ENCODE data around the gene ABTB2. TPM values are rescaled to one million over a fixed set of nuclear protein-coding genes. Genes with fewer than 3 reads are reported as not detected.

ABTB2 gene
- polyA plus RNA-seq, 1 donor from 2014 or later: 0.68 TPM

DNA sequence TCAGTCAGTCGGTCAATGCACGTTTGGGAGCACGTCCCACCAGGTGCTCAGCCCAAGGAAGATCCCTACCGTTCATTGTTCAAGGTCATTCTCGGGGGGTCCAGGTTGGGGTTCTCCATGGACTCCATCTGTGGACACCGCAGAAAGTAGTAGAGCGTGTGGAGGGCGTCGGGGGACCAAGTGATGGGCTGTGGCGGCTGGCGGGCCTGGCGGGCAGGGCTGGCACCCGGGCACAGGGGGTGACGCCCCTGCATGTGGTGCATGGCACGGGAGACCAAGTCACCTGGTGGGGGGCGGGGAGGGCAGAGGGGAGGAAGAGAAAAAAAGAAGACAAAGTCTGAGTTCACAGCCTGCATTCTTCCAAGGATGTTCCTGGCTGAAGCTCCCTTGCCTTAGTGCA lies 160.6 kb downstream of the ABTB2 start:
- Histone ChIP-seq H2AFZ (ENCODE audit: low read depth, low read length) (no peak overlapping the region), H3K27me3 (ENCODE audit: insufficient read depth, low read depth, low read length) (no peaks in the 10 kb centered on the region), H3K27ac (ENCODE audit: low read length) (no peak overlapping the region), H3K9me2 (ENCODE audit: insufficient read depth, low read length) (no peaks in the 10 kb centered on the region), H3K36me3 (ENCODE audit: insufficient read depth, low read length) (no peaks in the 10 kb centered on the region), H3F3A (ENCODE audit: insufficient read depth, low read length, poor library complexity, severe bottlenecking) (no peaks in the 10 kb centered on the region), H3K4me2 (ENCODE audit: low read length) (no peak overlapping the region), H3K9ac (ENCODE audit: low read length) (no peak overlapping the region), H3K79me2 (replicated peaks; ENCODE audit: insufficient read depth, low read length) (no peaks in the 10 kb centered on the region), H4K20me1 (ENCODE audit: insufficient read depth) (no peaks in the 10 kb centered on the region), H3K4me3 (ENCODE audit: low read length) (no peak overlapping the region), H3K9me3 (ENCODE audit: low read length) (no peaks in the 10 kb centered on the region)
- no peak for TF ChIP-seq SMC3 (conservative IDR thresholded peaks at IDR 0.05; ENCODE audit: poor library complexity)
- TF ChIP-seq RAD21 (conservative IDR thresholded peaks at IDR 0.05): no peak
- no peak for TF ChIP-seq MXI1 (conservative IDR thresholded peaks at IDR 0.05; ENCODE audit: poor library complexity, severe bottlenecking)
- TF ChIP-seq POLR2AphosphoS5 (IDR thresholded peaks at IDR 0.05): no peak
- no peak for TF ChIP-seq TAF1 (IDR thresholded peaks at IDR 0.05; ENCODE audit: low read depth)
- no peak for TF ChIP-seq EP300 (conservative IDR thresholded peaks at IDR 0.05; ENCODE audit: poor library complexity, severe bottlenecking)

DNA sequence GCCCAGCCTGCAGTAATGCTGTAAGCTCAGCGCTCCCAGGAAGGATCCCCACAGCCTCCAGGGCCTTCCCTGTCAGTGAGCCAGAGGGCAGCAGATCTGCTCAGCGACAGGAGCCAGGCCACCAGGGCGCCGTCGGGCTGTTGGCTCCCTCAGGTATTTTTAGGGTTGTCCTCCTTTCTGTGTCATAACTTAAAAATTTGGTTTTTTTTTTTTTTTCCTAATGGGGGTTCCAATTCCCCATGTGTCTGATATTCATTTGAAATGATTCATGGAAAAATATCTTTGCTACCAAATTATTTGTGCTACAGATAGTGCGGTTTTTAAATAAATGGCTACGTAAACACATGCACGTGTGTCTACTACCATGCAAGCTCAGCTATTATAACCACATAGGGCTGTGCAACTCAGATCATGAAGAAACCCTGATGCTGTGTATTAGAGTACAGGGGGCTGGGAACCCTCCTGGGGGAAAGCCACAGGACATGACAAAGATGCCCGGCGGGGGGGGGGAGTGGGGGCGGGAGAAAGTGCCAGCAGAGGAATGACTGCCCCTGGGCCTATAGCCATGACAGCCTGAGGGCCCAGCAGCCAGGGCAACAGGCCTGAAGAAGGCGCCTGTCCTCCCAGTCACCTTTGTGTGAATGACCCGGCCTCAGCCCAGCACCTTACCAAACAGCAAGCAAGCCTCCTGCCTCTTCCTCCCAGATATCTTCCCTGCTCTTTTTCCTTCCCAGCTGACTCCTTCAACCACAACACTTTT lies 163.1 kb downstream of the ABTB2 start:
- no peak for TF ChIP-seq POLR2AphosphoS5 (IDR thresholded peaks at IDR 0.05)
- no peak for TF ChIP-seq RAD21 (conservative IDR thresholded peaks at IDR 0.05)
- no peak for TF ChIP-seq TAF1 (IDR thresholded peaks at IDR 0.05; ENCODE audit: low read depth)
- TF ChIP-seq, protein P1, sequence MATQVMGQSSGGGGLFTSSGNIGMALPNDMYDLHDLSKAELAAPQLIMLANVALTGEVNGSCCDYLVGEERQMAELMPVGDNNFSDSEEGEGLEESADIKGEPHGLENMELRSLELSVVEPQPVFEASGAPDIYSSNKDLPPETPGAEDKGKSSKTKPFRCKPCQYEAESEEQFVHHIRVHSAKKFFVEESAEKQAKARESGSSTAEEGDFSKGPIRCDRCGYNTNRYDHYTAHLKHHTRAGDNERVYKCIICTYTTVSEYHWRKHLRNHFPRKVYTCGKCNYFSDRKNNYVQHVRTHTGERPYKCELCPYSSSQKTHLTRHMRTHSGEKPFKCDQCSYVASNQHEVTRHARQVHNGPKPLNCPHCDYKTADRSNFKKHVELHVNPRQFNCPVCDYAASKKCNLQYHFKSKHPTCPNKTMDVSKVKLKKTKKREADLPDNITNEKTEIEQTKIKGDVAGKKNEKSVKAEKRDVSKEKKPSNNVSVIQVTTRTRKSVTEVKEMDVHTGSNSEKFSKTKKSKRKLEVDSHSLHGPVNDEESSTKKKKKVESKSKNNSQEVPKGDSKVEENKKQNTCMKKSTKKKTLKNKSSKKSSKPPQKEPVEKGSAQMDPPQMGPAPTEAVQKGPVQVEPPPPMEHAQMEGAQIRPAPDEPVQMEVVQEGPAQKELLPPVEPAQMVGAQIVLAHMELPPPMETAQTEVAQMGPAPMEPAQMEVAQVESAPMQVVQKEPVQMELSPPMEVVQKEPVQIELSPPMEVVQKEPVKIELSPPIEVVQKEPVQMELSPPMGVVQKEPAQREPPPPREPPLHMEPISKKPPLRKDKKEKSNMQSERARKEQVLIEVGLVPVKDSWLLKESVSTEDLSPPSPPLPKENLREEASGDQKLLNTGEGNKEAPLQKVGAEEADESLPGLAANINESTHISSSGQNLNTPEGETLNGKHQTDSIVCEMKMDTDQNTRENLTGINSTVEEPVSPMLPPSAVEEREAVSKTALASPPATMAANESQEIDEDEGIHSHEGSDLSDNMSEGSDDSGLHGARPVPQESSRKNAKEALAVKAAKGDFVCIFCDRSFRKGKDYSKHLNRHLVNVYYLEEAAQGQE (IDR thresholded peaks at IDR 0.05; ENCODE audit: borderline replicate concordance): no peak
- TF ChIP-seq CTCF (IDR thresholded peaks at IDR 0.05; ENCODE audit: poor library complexity, severe bottlenecking): no peak
- TF ChIP-seq MXI1 (conservative IDR thresholded peaks at IDR 0.05; ENCODE audit: poor library complexity, severe bottlenecking): no peak
- TF ChIP-seq SMC3 (conservative IDR thresholded peaks at IDR 0.05; ENCODE audit: poor library complexity): no peak
- no peak for TF ChIP-seq EZH2 (IDR thresholded peaks at IDR 0.05; ENCODE audit: borderline replicate concordance, insufficient read depth, low read length, poor library complexity, severe bottlenecking)
- no peak for TF ChIP-seq EP300 (conservative IDR thresholded peaks at IDR 0.05; ENCODE audit: poor library complexity, severe bottlenecking)
- H3K4me2 ChIP-seq (ENCODE audit: low read length): no peak overlapping the region
- H3K79me2 ChIP-seq (replicated peaks; ENCODE audit: insufficient read depth, low read length): no peaks in the 10 kb centered on the region
- H3F3A ChIP-seq (ENCODE audit: insufficient read depth, low read length, poor library complexity, severe bottlenecking): no peaks in the 10 kb centered on the region
- H3K4me3 ChIP-seq (ENCODE audit: low read length): no peak overlapping the region
- no peaks in the 10 kb centered on the region for H3K27me3 ChIP-seq (ENCODE audit: insufficient read depth, low read depth, low read length)
- no peak overlapping the region for H3K27ac ChIP-seq (ENCODE audit: low read length)
- H3K9me3 ChIP-seq (ENCODE audit: low read length): no peaks in the 10 kb centered on the region
- H3K9me2 ChIP-seq (ENCODE audit: insufficient read depth, low read length): no peaks in the 10 kb centered on the region
- H3K9ac ChIP-seq (ENCODE audit: low read length): no peak overlapping the region
- H4K20me1 ChIP-seq (ENCODE audit: insufficient read depth): no peaks in the 10 kb centered on the region
- H3K36me3 ChIP-seq (ENCODE audit: insufficient read depth, low read length): no peaks in the 10 kb centered on the region
- no peak overlapping the region for H2AFZ ChIP-seq (ENCODE audit: low read depth, low read length)

All from neural cell (in vitro differentiated cells).